Body of pancreas (tissue), 4 donors: ENCODE results near the gene DACH1. TPM values are rescaled to one million over a fixed set of nuclear protein-coding genes. Genes with fewer than 3 reads are reported as not detected.

ENCODE experiments used
- ATAC-seq: fragments of 150-250 bp; one replicate; pipeline ENCODE4 v1.9.1; 2016
- DNase-seq, 4 donors: peaks; one replicate each; pipeline ENCODE4 v3.0.0-alpha.2; 2019
- H3K27ac ChIP-seq, 4 donors: fragments of 200-600 bp; sonication (generic); 1 replicate in 3 of 4; 2 replicates in 1 of 4; pipeline versions ENCODE4 v1.5.1 to v1.6.1; 2016 to 2019; ENCODE audit warnings: mild to moderate bottlenecking in 1 of 4, mixed read lengths in 1 of 4, moderate library complexity in 1 of 4
- H3K27me3 ChIP-seq, 2 donors: fragments of 200-600 bp; sonication (generic); one replicate each; pipeline ENCODE4 v1.6.0; 2016; ENCODE audit warnings: mild to moderate bottlenecking in 1 of 2
- H3K36me3 ChIP-seq, 2 donors: fragments of 200-600 bp; sonication (generic); replicated peaks in 1 of 2; 2 replicates each; pipeline ENCODE4 v1.5.1; 2016; ENCODE audit warnings: low read depth in 2 of 2; ENCODE audit not compliant: insufficient read depth in 1 of 2
- H3K4me1 ChIP-seq: fragments of 200-600 bp; sonication (generic); one replicate; pipeline ENCODE4 v1.6.0; 2016
- H3K4me3 ChIP-seq, 2 donors: fragments of 200-600 bp; sonication (generic); 1 replicate in 1 of 2; 2 replicates in 1 of 2; pipeline ENCODE4 v1.5.1; 2016 to 2019
- H3K9me3 ChIP-seq, 3 donors: fragments of 200-600 bp; sonication (generic); 1 replicate in 2 of 3; 2 replicates in 1 of 3; pipeline ENCODE4 v1.5.1; 2016
- CTCF ChIP-seq, 7 experiments: fragments of 450-650 bp in 4 of 7; fragments of 200-600 bp in 3 of 7; sonication (generic) in 3 of 7; IDR thresholded peaks; one replicate each; pipeline ENCODE4 v1.5.1; 2016 to 2019; ENCODE audit warnings: antibody characterized with exemption in 7 of 7
- POLR2A ChIP-seq, 3 donors: fragments of 450-650 bp; IDR thresholded peaks; one replicate each; pipeline ENCODE4 v1.6.1; 2016; ENCODE audit warnings: antibody characterized with exemption in 3 of 3, mild to moderate bottlenecking in 2 of 3
- WGBS, 2 donors: methylation state at CpG; one replicate each; pipeline ENCODE4 v1.1.5; 2017; 5-methylcytosine and 5-hydroxymethylcytosine counted together
- intact Hi-C: fragments of 100-400 bp; cut with DNase I; formaldehyde crosslinking; loops from one replicate; pipeline ENCODE4 v1.15.1; 2023
- total RNA-seq, 2 donors: library from RNA; depleted of rRNA; stranded (reverse); fragments of >200 nt; gene quantifications; one replicate each; pipeline ENCODE4 v1.1.0, GENCODE V29; 2016

DACH1 gene
- total RNA-seq, 2 donors from 2014 or later: 2.9 to 3.3 TPM

- H3K27me3 ChIP-seq: no peaks in the 10 kb centered on the region
- H3K4me1 ChIP-seq: peaks cover 8% of the 10 kb centered on the region
- H3K4me3 ChIP-seq: no peak overlapping the region
- no peak for TF ChIP-seq CTCF (IDR thresholded peaks at IDR 0.05)
- TF ChIP-seq POLR2A (IDR thresholded peaks at IDR 0.05): no peak
- ATAC-seq: no peak
- no peak for DNase-seq
- H3K27ac ChIP-seq: no peak overlapping the region
- WGBS, 2 donors: 89 to 93% methylated on average over 5 of the region's 5 CpGs
- intact Hi-C loops: no loop called here
- no peaks in the 10 kb centered on the region for H3K9me3 ChIP-seq
- no peaks in the 10 kb centered on the region for H3K36me3 ChIP-seq
Observed at GRCh38 chr13:71877256-71877653, 10.3 kb upstream of the DACH1 start.

GRCh38 chr13:71876648-71877255 is 9.7 kb upstream of the DACH1 start:
- ATAC-seq (no peak), DNase-seq (no peak)
- no peak for TF ChIP-seq POLR2A (IDR thresholded peaks at IDR 0.05)
- no peaks in the 10 kb centered on the region for H3K9me3 ChIP-seq
- no peak overlapping the region for H3K27ac ChIP-seq
- WGBS, 2 donors: 83 to 85% methylated on average over 2 of the region's 2 CpGs
- no peak overlapping the region for H3K4me3 ChIP-seq
- no peaks in the 10 kb centered on the region for H3K36me3 ChIP-seq
- no peaks in the 10 kb centered on the region for H3K27me3 ChIP-seq
- intact Hi-C loops: no loop called here
- H3K4me1 ChIP-seq: peaks cover 8% of the 10 kb centered on the region

GRCh38 chr13:71875823-71876222 is 8.8 kb upstream of the DACH1 start:
- H3K27ac ChIP-seq: no peak overlapping the region
- H3K27me3 ChIP-seq: no peaks in the 10 kb centered on the region
- DNase-seq (no peak), ATAC-seq (no peak)
- 64 to 71% methylated on average over 5 of the region's 5 CpGs for WGBS, 2 donors
- no peaks in the 10 kb centered on the region for H3K36me3 ChIP-seq
- no peaks in the 10 kb centered on the region for H3K9me3 ChIP-seq
- intact Hi-C loops: no loop called here
- TF ChIP-seq POLR2A (IDR thresholded peaks at IDR 0.05) (no peak), CTCF (IDR thresholded peaks at IDR 0.05) (no peak)
- peaks cover 8% of the 10 kb centered on the region for H3K4me1 ChIP-seq
- H3K4me3 ChIP-seq: no peak overlapping the region

- DNase-seq (no peak), ATAC-seq (no peak)
- Histone ChIP-seq H3K9me3 (no peaks in the 10 kb centered on the region), H3K4me3 (no peak overlapping the region), H3K27me3 (no peaks in the 10 kb centered on the region), H3K27ac (no peak overlapping the region), H3K4me1 (peaks cover 2% of the 10 kb centered on the region), H3K36me3 (no peaks in the 10 kb centered on the region)
- WGBS, 2 donors: 50 to 53% methylated on average over 2 of the region's 2 CpGs
- intact Hi-C loops: no loop called here
- TF ChIP-seq CTCF (IDR thresholded peaks at IDR 0.05) (no peak), POLR2A (IDR thresholded peaks at IDR 0.05) (no peak)
Observed at GRCh38 chr13:71874458-71874857, 7.5 kb upstream of the DACH1 start.

- Histone ChIP-seq H3K4me1 (no peaks in the 10 kb centered on the region), H3K4me3 (no peak overlapping the region), H3K27ac (no peak overlapping the region), H3K27me3 (no peaks in the 10 kb centered on the region), H3K36me3 (no peaks in the 10 kb centered on the region), H3K9me3 (no peaks in the 10 kb centered on the region)
- WGBS, 2 donors: 19 to 30% methylated on average over 5 of the region's 5 CpGs
- no peak for ATAC-seq
- DNase-seq: no peak
- TF ChIP-seq CTCF (IDR thresholded peaks at IDR 0.05) (no peak), POLR2A (IDR thresholded peaks at IDR 0.05) (no peak)
- intact Hi-C loops: no loop called here
Observed at GRCh38 chr13:71873418-71874247, 6.6 kb upstream of the DACH1 start.
